NCI-H1694 treated with DMSO at 0.1 percent for 48 hours (cell line): ENCODE measurements around the gene PTPN4.

Experiments
- DNase-seq: peaks from one replicate; lab custom pipeline; 2025; lab: John Stamatoyannopoulos, UW

Gene PTPN4

GRCh38 chr2:119808516-119809147, 48.9 kb downstream of the PTPN4 start:
- DNase-seq: no peak

GRCh38 chr2:119809339-119810048, 49.8 kb downstream of the PTPN4 start:
- no peak for DNase-seq

GRCh38 chr2:119810049-119810630, 50.4 kb downstream of the PTPN4 start:
- DNase-seq: no peak

- DNase-seq: no peak
Measured at GRCh38 chr2:119814216-119814615, 54.5 kb downstream of the PTPN4 start.

GRCh38 chr2:119818792-119819191, 59.1 kb downstream of the PTPN4 start:
- DNase-seq: no peak

- no peak for DNase-seq
Measured at GRCh38 chr2:119819846-119820245, 60.1 kb downstream of the PTPN4 start.

- DNase-seq: no peak
Measured at GRCh38 chr2:119820275-119820674, 60.6 kb downstream of the PTPN4 start.

- DNase-seq: no peak
Measured at GRCh38 chr2:119821266-119821665, 61.5 kb downstream of the PTPN4 start.

GRCh38 chr2:119823734-119824334, 64.1 kb downstream of the PTPN4 start:
- peak; percentile 26 for DNase-seq

- DNase-seq: no peak
Measured at GRCh38 chr2:119826370-119826961, 66.7 kb downstream of the PTPN4 start.

- no peak for DNase-seq
Measured at GRCh38 chr2:119827866-119828507, 68.3 kb downstream of the PTPN4 start.

- DNase-seq: no peak
Measured at GRCh38 chr2:119836455-119837142, 76.9 kb downstream of the PTPN4 start.

GRCh38 chr2:119837350-119837749, 77.6 kb downstream of the PTPN4 start:
- DNase-seq: no peak

GRCh38 chr2:119837759-119838158, 78.0 kb downstream of the PTPN4 start:
- no peak for DNase-seq

GRCh38 chr2:119838179-119838578, 78.5 kb downstream of the PTPN4 start:
- no peak for DNase-seq

GRCh38 chr2:119841550-119841949, 81.8 kb downstream of the PTPN4 start:
- DNase-seq: no peak

GRCh38 chr2:119846021-119846420, 86.3 kb downstream of the PTPN4 start:
- DNase-seq: no peak

- no peak for DNase-seq
Measured at GRCh38 chr2:119849838-119850565, 90.3 kb downstream of the PTPN4 start.

GRCh38 chr2:119852214-119852613, 92.5 kb downstream of the PTPN4 start:
- DNase-seq: no peak

- DNase-seq: no peak
Measured at GRCh38 chr2:119853777-119854399, 94.2 kb downstream of the PTPN4 start.
